SHP77 treated with DMSO at 0.1 percent for 48 hours (cell line): ENCODE data around the gene RASSF3.
A peak's percentile ranks its signal among the peaks of the same experiment; 100 is the strongest.
"Not testable (repeated sequence)": the region's sequence is repeated elsewhere in the genome, so short reads cannot be mapped to it uniquely, and the experiment has no call there.

ENCODE experiments used
- DNase-seq: peaks from one replicate; lab custom pipeline; 2025; lab: John Stamatoyannopoulos, UW

RASSF3 gene

DNA sequence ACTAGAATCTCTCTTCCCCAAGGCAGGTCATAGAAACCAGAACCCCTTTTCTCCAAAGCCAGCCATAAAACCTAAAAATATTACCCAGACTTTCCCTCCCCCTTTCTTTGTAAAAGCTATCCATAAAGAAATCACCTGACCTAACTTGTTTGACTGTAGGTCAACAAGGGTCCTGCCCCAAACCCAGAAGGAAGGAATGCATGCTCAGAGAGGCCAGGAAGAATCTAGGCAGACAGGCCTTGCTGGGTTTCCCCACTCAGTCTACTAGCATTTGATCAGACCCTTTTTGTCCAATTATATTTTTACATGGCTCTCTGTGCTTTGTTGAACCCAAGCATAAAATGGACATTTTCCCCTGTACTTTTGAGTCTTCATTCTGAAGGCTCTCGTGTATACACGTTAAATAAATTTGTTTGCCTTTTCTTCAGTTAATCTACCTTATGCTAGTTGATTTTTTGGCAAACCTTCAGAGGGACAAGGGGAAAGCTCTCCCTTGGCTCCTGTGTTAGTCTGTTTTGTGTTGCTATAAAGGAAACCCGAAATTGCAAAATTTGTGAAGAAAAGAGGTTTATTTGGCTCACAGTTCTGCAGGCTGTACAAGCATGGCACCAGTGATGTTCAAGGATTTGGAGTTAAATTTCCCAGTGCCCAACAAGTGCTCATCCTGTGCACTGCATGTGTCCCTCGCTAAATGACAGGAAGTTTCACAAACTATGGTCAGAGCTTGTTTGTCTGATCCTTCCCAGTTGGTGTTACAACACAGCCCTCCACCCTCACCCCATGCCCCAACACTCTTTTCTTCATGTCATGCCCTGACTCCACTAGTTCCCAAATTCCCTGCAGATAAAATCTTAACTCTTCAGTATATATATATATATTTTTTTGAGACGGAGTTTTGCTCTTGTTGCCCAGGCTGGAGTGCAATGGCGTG lies 14.2 kb upstream of the RASSF3 start:
- no peak for DNase-seq

GRCh38 chr12:64598831-64599230 lies 11.5 kb upstream of the RASSF3 start:
- no peak for DNase-seq

- DNase-seq = peak; percentile 13
Measured at GRCh38 chr12:64600164-64600561, 10.1 kb upstream of the RASSF3 start.

- no peak for DNase-seq
Measured at GRCh38 chr12:64603183-64603841, 7.0 kb upstream of the RASSF3 start.

- DNase-seq = peak; percentile 51
Measured at GRCh38 chr12:64608901-64609535, 1.3 kb upstream of the RASSF3 start.

GRCh38 chr12:64609536-64610078 lies 688 bp upstream of the RASSF3 start:
- DNase-seq = peak; percentile 24

DNA sequence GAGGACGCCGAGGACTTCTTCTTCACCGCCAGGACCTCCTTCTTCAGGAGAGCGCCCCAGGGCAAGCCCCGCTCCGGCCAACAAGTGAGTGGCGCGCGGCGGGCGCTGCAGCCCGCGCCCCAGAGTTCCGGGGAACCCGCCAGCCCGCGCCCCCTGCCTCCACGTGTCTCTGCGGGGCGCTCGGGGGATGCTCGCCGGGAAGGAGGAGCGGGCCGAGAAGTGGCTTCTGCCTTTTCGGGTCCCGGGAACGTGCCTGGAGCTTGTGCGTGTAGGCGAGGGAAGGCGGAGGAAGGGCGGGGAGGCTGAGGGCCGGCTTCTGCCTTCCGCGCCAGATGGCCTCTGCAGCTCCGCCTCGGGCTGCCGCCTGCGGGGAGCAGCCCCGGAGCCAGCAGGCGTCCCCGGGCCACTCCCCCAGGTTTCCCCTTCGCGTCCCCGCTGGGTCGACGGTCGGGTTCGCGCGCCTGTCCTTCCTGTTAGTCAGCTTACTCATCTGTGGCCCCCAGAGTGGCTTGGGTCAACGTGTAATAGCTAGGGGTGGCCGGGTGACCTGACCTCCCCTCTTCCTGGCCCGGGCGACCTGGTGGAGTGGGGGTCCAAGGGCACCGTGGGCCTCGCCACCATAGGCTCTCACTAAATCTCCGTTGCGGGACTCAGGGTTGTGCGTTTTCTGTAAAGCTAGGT lies 505 bp downstream of the RASSF3 start:
- DNase-seq = no peak

DNA sequence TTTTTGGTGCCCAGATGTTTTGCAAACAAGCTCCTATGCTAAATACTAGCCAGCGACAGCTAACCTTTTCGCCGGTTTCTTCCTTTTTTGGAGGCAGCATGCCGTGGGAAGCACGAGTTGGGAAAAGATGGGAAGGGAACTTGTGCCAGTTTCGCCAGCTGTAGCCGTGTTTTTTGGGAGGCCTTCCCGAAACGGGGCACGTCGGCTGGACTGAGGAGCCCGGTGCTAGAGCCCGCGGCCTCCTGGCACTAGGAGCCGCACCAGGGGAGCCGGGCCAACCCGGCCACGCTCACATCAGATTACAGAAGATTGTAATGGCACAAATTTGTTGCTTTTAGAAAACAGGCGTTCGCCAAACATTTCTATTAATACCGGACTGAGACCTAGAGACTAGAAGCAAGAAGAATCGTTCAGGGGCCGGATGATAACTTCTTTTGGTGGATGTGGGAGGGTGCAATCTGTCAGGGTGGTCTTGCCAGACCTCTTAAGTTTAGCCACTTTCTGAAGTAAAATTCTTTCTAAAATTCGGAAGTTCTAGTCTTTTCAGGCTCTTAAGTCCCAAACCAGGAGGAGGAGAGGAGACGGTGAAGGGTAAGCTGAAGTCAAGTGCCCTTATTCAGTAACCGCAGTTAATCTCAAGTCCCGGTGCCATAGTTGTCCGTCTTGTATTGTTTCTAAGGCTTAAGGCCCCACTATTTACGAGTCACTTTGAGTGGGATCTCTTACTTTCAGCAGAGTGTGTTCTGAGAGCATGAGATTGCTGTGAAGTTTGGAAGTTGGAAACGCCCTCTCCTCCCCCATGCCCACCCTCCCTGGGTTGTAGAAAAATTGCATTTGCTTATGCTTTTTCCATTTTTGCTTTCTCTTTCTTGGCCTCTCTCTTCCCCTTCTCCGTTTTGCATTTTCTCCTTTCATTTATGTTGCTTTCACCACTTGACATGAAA lies 1.3 kb downstream of the RASSF3 start:
- no peak for DNase-seq

GRCh38 chr12:64612843-64613242 lies 2.5 kb downstream of the RASSF3 start:
- no peak for DNase-seq

DNA sequence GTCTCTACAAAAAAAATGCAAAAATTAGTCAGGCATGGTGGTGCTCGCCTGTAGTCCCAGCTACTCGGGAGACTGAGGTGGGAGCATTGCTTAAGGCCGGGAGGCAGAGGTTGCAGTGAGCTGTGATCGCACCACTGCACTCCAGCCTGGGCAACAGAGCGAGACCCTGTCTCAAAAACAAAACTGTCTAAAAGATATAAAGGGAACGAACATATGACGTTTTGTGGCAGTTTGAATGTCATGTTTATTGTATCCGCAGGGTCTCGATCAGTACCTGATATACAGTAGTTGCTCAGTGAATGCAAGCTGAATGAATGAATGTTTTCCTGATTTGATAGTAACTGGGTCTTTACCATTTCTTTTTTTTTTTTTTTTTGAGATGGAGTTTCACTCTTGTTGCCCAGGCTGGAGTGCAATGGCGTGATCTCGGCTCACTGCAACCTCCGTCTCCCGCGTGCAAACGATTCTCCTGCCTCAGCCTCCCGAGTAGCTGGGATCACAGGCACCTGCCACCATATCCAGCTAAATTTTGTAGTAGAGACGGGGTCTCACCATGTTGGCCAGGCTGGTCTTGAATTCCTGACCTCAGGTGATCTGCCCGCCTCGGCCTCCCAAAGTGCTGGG lies 3.6 kb downstream of the RASSF3 start:
- not testable (repeated sequence) for DNase-seq

DNA sequence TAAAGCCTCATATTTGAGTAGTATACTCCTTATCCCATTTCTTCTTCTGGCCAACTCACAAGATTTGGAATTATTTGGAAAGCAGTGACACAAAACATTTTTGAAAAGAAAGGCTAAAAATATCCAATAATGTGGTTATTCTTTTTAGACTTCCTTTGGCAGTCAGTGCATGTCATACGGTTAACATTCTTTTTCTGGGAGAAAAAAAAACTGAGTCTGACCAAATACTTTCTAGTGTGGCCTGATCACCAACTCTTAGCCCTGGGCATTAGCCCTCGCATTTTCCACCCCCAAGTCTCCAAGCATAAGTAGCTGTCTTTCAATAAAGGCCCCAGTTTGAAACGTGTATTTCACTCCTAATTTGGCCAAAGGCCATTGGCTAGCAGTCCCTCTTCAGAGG lies 5.9 kb downstream of the RASSF3 start:
- no peak for DNase-seq

- DNase-seq = no peak
Measured at GRCh38 chr12:64618953-64619590, 8.8 kb downstream of the RASSF3 start.

DNA sequence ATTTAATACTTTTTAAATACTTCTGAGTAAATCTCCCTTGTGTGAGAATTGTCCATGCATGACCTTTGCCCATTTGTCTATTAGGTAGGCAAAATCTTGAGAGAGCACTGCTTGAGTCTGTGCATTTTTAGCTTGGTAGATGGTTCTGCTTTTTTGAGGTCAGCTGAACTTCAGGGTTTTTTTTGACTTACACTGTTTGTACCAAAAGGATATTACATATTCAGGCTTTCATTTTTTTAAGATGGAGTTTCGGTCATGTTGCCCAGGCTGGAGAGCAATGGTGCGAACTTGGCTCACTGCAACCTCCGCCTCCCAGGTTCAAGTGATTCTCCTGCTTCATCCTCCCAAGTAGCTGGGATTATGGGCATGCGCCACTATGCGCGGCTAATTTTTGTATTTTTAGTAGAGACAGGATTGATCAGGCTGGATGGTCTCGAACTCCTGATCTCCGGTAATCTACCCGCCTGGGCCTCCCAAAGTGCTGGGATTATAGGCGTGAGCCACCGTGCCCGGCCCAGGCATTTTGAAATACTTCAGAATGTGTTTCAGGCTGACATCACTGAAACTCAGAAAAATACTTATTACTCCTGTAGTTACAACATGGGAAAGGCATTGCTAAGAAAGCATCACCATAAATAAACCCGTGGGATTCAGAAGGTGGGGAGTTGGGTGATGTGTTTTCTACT lies 11.1 kb downstream of the RASSF3 start:
- no peak for DNase-seq

DNA sequence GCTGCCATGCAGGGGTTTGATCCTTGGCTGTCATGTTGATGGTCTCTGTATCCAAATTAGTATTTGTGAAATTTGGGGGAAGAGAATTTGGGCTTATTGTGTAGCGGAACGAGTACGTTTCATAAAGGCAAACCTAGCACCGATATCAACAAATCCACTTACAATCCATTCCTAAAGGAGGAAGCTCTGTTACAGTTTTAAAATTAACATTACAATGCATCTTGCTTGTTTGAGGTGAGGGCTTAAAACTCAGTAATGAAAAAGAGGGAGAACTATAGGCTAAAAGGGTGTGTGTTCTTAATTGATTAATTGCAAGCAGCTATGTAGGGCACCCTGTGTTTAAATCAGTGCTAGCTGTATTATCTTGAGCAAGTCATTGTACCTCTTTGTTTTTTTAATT lies 13.7 kb downstream of the RASSF3 start:
- DNase-seq = no peak

- DNase-seq = no peak
Measured at GRCh38 chr12:64625243-64626077, 15.2 kb downstream of the RASSF3 start.

DNA sequence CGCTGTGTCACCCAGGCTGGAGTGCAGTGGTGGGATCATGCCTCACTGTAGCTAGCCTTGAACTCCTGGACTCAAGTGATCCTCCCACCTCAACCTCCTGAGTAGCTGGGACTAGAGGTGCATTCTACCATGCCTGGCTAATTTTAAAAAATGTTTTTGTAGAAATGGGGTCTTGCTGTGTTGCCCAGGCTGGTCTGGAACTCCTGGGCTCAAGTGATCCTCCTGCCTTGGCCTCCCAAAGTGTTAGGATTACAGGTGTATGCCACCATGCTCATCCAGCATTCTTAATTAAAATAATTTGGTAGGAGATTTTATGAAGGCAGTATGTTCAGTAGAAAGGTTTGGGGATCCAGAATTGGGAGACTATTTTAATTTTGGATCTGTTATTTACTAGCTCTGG lies 16.3 kb downstream of the RASSF3 start:
- not testable (repeated sequence) for DNase-seq

DNA sequence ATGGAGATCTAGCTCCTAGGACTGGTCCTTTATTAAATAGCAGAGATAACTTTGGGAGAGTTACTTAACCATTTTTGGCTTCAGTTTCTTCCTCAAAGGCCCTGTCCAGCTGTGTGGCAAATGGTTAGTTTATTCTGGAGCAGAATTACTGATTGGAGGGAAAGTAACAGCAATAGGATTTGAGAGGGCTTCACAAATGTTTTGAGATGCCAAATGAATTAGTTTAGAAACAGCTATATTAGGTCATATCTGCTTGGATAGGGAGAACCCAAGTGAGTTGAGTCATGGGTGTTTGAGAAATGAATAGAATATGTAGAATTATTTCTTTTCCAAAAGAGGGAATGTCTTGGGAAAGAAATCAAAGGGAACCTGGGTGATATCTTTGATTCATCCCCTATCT lies 17.5 kb downstream of the RASSF3 start:
- no peak for DNase-seq

- DNase-seq = no peak
Measured at GRCh38 chr12:64631197-64631596, 20.9 kb downstream of the RASSF3 start.
